CD4-positive, alpha-beta T cell (primary cell): ENCODE results near the gene HAGHL. TPM values are rescaled to one million over a fixed set of nuclear protein-coding genes. Genes with fewer than 3 reads are reported as not detected.

Experiments used
- ATAC-seq: fragments of 200-7000 bp; cut with Tn5 transposase; one replicate; pipeline ENCODE4 v1.10.0; 2022; ENCODE audit warnings: mild to moderate bottlenecking; ENCODE audit not compliant: poor library complexity
- CTCF ChIA-PET: fragments of 350-600 bp; sonication (Branson Sonifier 250); formaldehyde crosslinking; loops from one replicate; lab custom pipeline; 2021; ENCODE audit warnings: antibody characterized with exemption, inconsistent platforms; lab: Charles Lee
- POLR2A ChIA-PET: fragments of 350-600 bp; sonication (Branson Sonifier 250); formaldehyde crosslinking; loops from one replicate; lab custom pipeline; 2021; ENCODE audit warnings: antibody characterized with exemption, inconsistent platforms; lab: Charles Lee
- DNase-seq, 14 experiments: peaks; one replicate each; pipeline ENCODE4 v3.0.0-alpha.2; 2013 to 2020; ENCODE audit warnings: mixed read lengths in 2 of 14
- H3K27ac ChIP-seq, 2 donors: one replicate each; pipeline versions ENCODE4 v1.5.1 to v1.7.0; 2013; ENCODE audit warnings: low read length in 2 of 2, low read depth in 1 of 2, mild to moderate bottlenecking in 1 of 2
- H3K27me3 ChIP-seq, 2 experiments: 1 replicate in 1 of 2; 2 replicates in 1 of 2; pipeline versions ENCODE4 v1.6.1 to v1.7.0; 2013; ENCODE audit warnings: low read length in 2 of 2, control low read depth in 1 of 2, mild to moderate bottlenecking in 1 of 2, moderate library complexity in 1 of 2; ENCODE audit not compliant: insufficient read depth in 2 of 2, control insufficient read depth in 1 of 2
- H3K36me3 ChIP-seq: one replicate; pipeline ENCODE4 v1.6.1; 2013; ENCODE audit warnings: low read length, control low read depth; ENCODE audit not compliant: insufficient read depth
- H3K4me1 ChIP-seq: one replicate; pipeline ENCODE4 v1.6.1; 2013; ENCODE audit warnings: low read length, control low read depth; ENCODE audit not compliant: insufficient read depth
- H3K4me3 ChIP-seq: one replicate; pipeline ENCODE4 v1.5.1; 2013; ENCODE audit warnings: mild to moderate bottlenecking, low read length, moderate library complexity
- H3K9me3 ChIP-seq, 2 experiments: 1 replicate in 1 of 2; 2 replicates in 1 of 2; pipeline versions ENCODE4 v1.6.1 to v1.7.0; 2013; ENCODE audit warnings: low read length in 2 of 2, mild to moderate bottlenecking in 2 of 2, control low read depth in 1 of 2, moderate library complexity in 1 of 2; ENCODE audit not compliant: control insufficient read depth in 1 of 2, insufficient read depth in 1 of 2
- H3K27ac Mint-ChIP-seq: one replicate; pipeline ENCODE4 v1.8.0; 2020; ENCODE audit warnings: mixed read lengths
- H3K27me3 Mint-ChIP-seq: one replicate; pipeline ENCODE4 v1.8.0; 2021; ENCODE audit warnings: mixed read lengths
- H3K36me3 Mint-ChIP-seq: one replicate; pipeline ENCODE4 v1.8.0; 2021; ENCODE audit warnings: low read depth, mixed read lengths
- H3K4me1 Mint-ChIP-seq: one replicate; pipeline ENCODE4 v1.8.0; 2021; ENCODE audit warnings: low read depth, mixed read lengths
- H3K4me3 Mint-ChIP-seq: one replicate; pipeline ENCODE4 v1.8.0; 2020; ENCODE audit warnings: mild to moderate bottlenecking, mixed read lengths
- H3K9me3 Mint-ChIP-seq: one replicate; pipeline ENCODE4 v1.8.0; 2020; ENCODE audit warnings: mixed read lengths
- CTCF ChIP-seq: fragments of 200-600 bp; IDR thresholded peaks from one replicate; pipeline ENCODE4 v1.8.0; 2022; ENCODE audit warnings: antibody characterized with exemption, mild to moderate bottlenecking
- intact Hi-C, 2 experiments: fragments of 100-400 bp; cut with DNase I in 1 of 2; cut with micrococcal nuclease in 1 of 2; formaldehyde crosslinking; loops; one replicate each; pipeline versions ENCODE4 v1.15.1 to v1.9.0; 2023 to 2025; cut with DNase I, micrococcal nuclease
- total RNA-seq, 174 experiments: library from RNA in 2 of 174; stranded (reverse) in 2 of 174; gene quantifications; one replicate each; pipeline ENCODE4 v1.2.3 and lab custom pipeline; 2021 to 2026

The HAGHL gene
- total RNA-seq, 2 experiments from 2014 or later, result 7.1 to 9.2 TPM

- DNase-seq (peak in 1 of 14 experiments; percentile 39), ATAC-seq (peak; percentile 30)
- Histone ChIP-seq H3K36me3 (no peaks in the 10 kb centered on the region), H3K4me1 (peaks cover 38% of the 10 kb centered on the region), H3K4me3 (no peak within 1 kb of the TSS), H3K27ac (no peak within 1 kb of the TSS), H3K9me3 (peaks cover 0 to 68% of the 10 kb centered on the region in 2 experiments), H3K27me3 (peaks cover 83 to 84% of the 10 kb centered on the region in 2 experiments)
- no peaks in the 10 kb centered on the region for H3K36me3 Mint-ChIP-seq
- no peak for TF ChIP-seq CTCF
- H3K4me3 Mint-ChIP-seq, result peak within 1 kb of the TSS; percentile 45
- POLR2A ChIA-PET, result no interaction called here
- H3K4me1 Mint-ChIP-seq, result no peaks in the 10 kb centered on the region
- CTCF ChIA-PET, result no interaction called here
- H3K27me3 Mint-ChIP-seq, result peaks cover 63% of the 10 kb centered on the region
- H3K9me3 Mint-ChIP-seq, result no peaks in the 10 kb centered on the region
- no peak within 1 kb of the TSS for H3K27ac Mint-ChIP-seq
- intact Hi-C loops, result no loop called here
These were observed 21.3 kb upstream of the HAGHL start, which contains the start of gene FBXL16 for GRCh38 chr16:705431-706188. FBXL16 (minus strand) TSS chr16:705801; CDS start chr16:697405, 8,396 bp downstream.

- POLR2A ChIA-PET, result interaction anchor here (1.4 kb wide), 1 partner anchor 11 kb away, joined by 11 read pairs; no protein-coding TSS in a partner anchor
These were observed 20.5 kb upstream of the HAGHL start for GRCh38 chr16:706189-707061.

More at GRCh38 chr16:706189-707061, 20.5 kb upstream of the HAGHL start:
- Mint-ChIP-seq H3K9me3 (no peaks in the 10 kb centered on the region), H3K4me1 (no peaks in the 10 kb centered on the region), H3K4me3 (peak overlapping the region; percentile 45), H3K27ac (no peak overlapping the region), H3K27me3 (peaks cover 63% of the 10 kb centered on the region), H3K36me3 (no peaks in the 10 kb centered on the region)
- no peak overlapping the region for H3K4me3 ChIP-seq
- intact Hi-C loops, result no loop called here
- peaks cover 32% of the 10 kb centered on the region for H3K4me1 ChIP-seq
- no peak overlapping the region for H3K27ac ChIP-seq
- ATAC-seq, result no peak
- H3K36me3 ChIP-seq, result no peaks in the 10 kb centered on the region
- CTCF ChIA-PET, result no interaction called here
- H3K27me3 ChIP-seq, result peaks cover 85 to 88% of the 10 kb centered on the region in 2 experiments
- H3K9me3 ChIP-seq, result peaks cover 0 to 67% of the 10 kb centered on the region in 2 experiments
- TF ChIP-seq CTCF, result no peak
- DNase-seq, result no peak
